ENCODE results near the gene TBC1D4.
"Not testable (repeated sequence)": the region's sequence is repeated elsewhere in the genome, so short reads cannot be mapped to it uniquely, and the experiment has no call there.

Gene TBC1D4

GRCh38 chr13:75299913-75300862 is 181.8 kb downstream of the TBC1D4 start:
- no peak for TF ChIP-seq CTCF (conservative IDR thresholded peaks at IDR 0.05; ENCODE audit: low read length)
- peak; percentile 50 for DNase-seq (ENCODE audit: low read depth)
- no peak overlapping the region for H3K4me3 ChIP-seq (ENCODE audit: low read length)

GRCh38 chr13:75299246-75299645 is 182.7 kb downstream of the TBC1D4 start:
- TF ChIP-seq CTCF (conservative IDR thresholded peaks at IDR 0.05; ENCODE audit: low read length) = no peak
- H3K4me3 ChIP-seq (ENCODE audit: low read length) = no peak overlapping the region
- DNase-seq (ENCODE audit: low read depth) = no peak

- H3K4me3 ChIP-seq (ENCODE audit: low read length) = no peak overlapping the region
- TF ChIP-seq CTCF (conservative IDR thresholded peaks at IDR 0.05; ENCODE audit: low read length) = no peak
- DNase-seq (ENCODE audit: low read depth) = no peak
Measured at GRCh38 chr13:75296641-75297040, 185.3 kb downstream of the TBC1D4 start.

GRCh38 chr13:75295201-75295600 is 186.8 kb downstream of the TBC1D4 start:
- TF ChIP-seq CTCF (conservative IDR thresholded peaks at IDR 0.05; ENCODE audit: low read length) = no peak
- no peak for DNase-seq (ENCODE audit: low read depth)
- no peak overlapping the region for H3K4me3 ChIP-seq (ENCODE audit: low read length)

GRCh38 chr13:75294110-75294509 is 187.9 kb downstream of the TBC1D4 start:
- H3K4me3 ChIP-seq (ENCODE audit: low read length) = no peak overlapping the region
- TF ChIP-seq CTCF (conservative IDR thresholded peaks at IDR 0.05; ENCODE audit: low read length) = no peak
- DNase-seq (ENCODE audit: low read depth) = no peak

GRCh38 chr13:75285310-75285709 is 196.7 kb downstream of the TBC1D4 start:
- no peak overlapping the region for H3K4me3 ChIP-seq (ENCODE audit: low read length)
- no peak for TF ChIP-seq CTCF (conservative IDR thresholded peaks at IDR 0.05; ENCODE audit: low read length)
- no peak for DNase-seq (ENCODE audit: low read depth)

- no peak overlapping the region for H3K4me3 ChIP-seq (ENCODE audit: low read length)
- no peak for TF ChIP-seq CTCF (conservative IDR thresholded peaks at IDR 0.05; ENCODE audit: low read length)
- no peak for DNase-seq (ENCODE audit: low read depth)
Measured at GRCh38 chr13:75279834-75280369, 202.1 kb downstream of the TBC1D4 start.

- not testable (repeated sequence) for H3K4me3 ChIP-seq (ENCODE audit: low read length); DNase-seq (ENCODE audit: low read depth)
Measured at GRCh38 chr13:75273695-75274094, 208.3 kb downstream of the TBC1D4 start.

Measured in AG10803 (cell line).